ENCODE measurements around the gene ARHGAP22.

- TF ChIP-seq POLR2A (IDR thresholded peaks at IDR 0.05; ENCODE audit: low read length) (no peak), GATA1 (IDR thresholded peaks at IDR 0.05; ENCODE audit: low read depth, low read length) (no peak)
Observed at GRCh38 chr10:48466611-48467240, 138.1 kb downstream of the ARHGAP22 start.
